Astrocyte of the cerebellum (primary cell): ENCODE results near the gene CATSPER3.

ENCODE experiments used
- DNase-seq: peaks from one replicate; pipeline ENCODE4 v3.0.0-alpha.2; 2011; ENCODE audit warnings: low read depth
- H3K4me3 ChIP-seq: 2 replicates; pipeline ENCODE4 v1.5.1; 2011; ENCODE audit warnings: mild to moderate bottlenecking, low read depth, low read length, moderate library complexity
- CTCF ChIP-seq: IDR thresholded peaks from 2 replicates; pipeline ENCODE4 v1.5.1; 2012; ENCODE audit warnings: low read length, low read depth, moderate library complexity, mild to moderate bottlenecking; ENCODE audit errors: missing control alignments
- in situ Hi-C: cut with HindIII; loops from 2 replicates; pipeline ENCODE4 v1.10.0; 2017; ENCODE audit warnings: low sequenced_read_pairs

The CATSPER3 gene

GRCh38 chr5:135035678-135036030 is 67.9 kb downstream of the CATSPER3 start:
- in situ Hi-C loops, result no loop called here
- no peak overlapping the region for H3K4me3 ChIP-seq
- no peak for DNase-seq
- no peak for TF ChIP-seq CTCF

- in situ Hi-C loops, result no loop called here
- no peak for DNase-seq
- no peak overlapping the region for H3K4me3 ChIP-seq
- TF ChIP-seq CTCF, result no peak
Measured at GRCh38 chr5:135036405-135036804, 68.7 kb downstream of the CATSPER3 start.

- DNase-seq, result no peak
- H3K4me3 ChIP-seq, result no peak overlapping the region
- in situ Hi-C loops, result no loop called here
- TF ChIP-seq CTCF, result no peak
Measured at GRCh38 chr5:135037519-135038204, 70.0 kb downstream of the CATSPER3 start.

GRCh38 chr5:135038205-135038812 is 70.6 kb downstream of the CATSPER3 start:
- in situ Hi-C loops, result no loop called here
- TF ChIP-seq CTCF, result no peak
- H3K4me3 ChIP-seq, result no peak overlapping the region
- DNase-seq, result no peak

- no peak overlapping the region for H3K4me3 ChIP-seq
- no peak for TF ChIP-seq CTCF
- in situ Hi-C loops, result no loop called here
- no peak for DNase-seq
Measured at GRCh38 chr5:135038813-135039270, 71.1 kb downstream of the CATSPER3 start.

GRCh38 chr5:135039271-135040033 is 71.7 kb downstream of the CATSPER3 start:
- no peak for TF ChIP-seq CTCF
- DNase-seq, result no peak
- in situ Hi-C loops, result no loop called here
- H3K4me3 ChIP-seq, result no peak overlapping the region
